Activated CD4-positive, CD25-positive, alpha-beta regulatory T cell (primary cell): ENCODE results near the gene FAM72D.
"Not testable (repeated sequence)": the region's sequence is repeated elsewhere in the genome, so short reads cannot be mapped to it uniquely, and the experiment has no call there.

ENCODE experiments used
- DNase-seq, 4 experiments: peaks; one replicate each; lab custom pipeline; 2025; lab: John Stamatoyannopoulos, UW

FAM72D gene

DNA sequence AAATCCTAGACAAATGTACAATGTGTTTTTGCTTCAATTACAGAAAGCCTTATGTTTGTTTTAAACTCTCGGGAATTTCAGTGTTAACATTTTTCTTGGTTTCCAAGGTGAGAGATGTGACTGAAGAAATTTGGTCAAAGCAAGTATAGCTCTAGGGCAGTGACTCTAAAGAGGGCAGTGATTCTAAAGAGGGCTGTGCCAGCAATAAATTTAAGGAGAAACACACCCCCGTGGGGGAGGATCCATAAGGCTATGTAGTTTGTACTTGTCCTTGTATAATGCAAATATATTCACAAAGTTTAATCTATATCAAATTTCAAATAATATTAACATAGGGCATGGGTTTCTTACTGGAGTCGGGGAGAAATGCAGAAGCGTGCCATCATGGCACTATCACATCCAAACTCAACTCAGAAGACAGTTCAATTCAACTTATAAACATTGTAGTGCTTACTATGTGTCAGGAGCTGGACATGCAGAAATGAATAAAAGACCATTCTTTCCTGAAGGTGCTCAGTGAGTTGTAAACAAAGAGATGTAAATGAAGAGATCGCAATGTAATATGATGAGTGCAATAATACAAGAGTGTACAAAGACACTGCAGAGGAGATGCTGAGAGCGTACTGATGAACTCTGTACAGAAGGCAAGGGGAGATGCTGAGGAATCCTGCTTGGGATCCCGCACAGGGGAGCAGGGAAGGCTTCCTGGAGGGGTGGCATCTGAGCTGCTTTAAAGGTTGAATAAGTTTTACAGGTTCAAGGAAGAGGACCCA is 13.1 kb upstream of the FAM72D start:
- DNase-seq, result not testable (repeated sequence)

DNA sequence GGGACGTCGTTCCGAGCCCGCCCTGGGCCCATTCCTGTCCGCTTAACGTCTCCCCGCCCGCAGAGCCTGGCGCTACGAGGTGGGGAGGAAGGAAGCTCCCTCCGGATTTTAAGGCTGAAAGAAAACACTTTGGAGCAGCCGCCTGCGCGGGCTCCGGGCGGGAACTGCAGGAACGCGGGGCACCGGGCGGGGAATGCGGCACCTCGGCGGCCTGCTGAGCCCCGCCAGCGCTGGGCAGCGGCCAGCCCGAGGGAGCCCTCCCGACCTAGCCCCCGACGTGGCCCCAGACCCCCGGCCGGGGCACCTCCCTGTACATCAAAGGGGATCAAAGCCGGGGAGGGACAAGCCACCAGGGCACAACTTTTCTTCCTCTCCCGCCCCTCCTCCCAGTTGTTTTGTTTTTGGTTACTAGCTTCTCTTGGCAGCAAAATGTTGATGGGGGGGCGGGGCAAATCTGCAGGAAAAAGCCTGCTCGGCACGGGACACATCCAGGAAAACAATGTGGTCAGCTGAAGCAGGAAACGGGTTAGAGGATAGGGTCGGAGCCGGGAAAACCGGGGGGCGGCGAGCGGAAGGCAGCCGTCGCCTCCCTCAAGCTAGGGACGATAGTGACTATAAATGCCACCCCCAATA is 2.1 kb upstream of the FAM72D start:
- not testable (repeated sequence) for DNase-seq

DNA sequence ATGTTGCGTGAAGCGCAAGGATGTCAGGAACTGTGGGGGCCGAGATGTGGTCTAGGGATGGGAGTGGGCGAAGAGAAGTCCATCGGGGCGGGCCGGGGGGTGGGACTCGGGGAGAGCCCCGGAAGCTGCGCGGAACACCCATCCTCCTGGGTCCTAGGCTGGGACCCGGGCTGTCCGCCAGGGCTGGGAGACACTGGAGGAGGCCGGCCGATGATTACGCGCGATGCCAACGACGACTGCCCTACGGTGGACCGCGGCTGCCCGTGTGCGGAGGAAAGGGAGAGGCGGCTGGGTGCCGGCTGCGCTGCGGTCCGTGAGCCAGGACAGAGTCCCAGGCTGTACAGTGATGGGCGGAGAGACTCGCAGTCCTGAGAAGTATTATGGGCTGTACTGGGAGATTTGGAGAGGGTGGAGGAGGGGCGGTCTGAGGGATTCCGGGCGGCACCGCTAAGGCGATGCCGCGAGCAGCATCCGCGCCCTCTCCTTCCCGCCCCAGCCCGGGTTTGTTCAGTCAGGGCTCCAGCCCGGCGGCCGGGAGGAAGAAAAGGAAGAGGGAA is 1.0 kb upstream of the FAM72D start:
- DNase-seq, result not testable (repeated sequence)

DNA sequence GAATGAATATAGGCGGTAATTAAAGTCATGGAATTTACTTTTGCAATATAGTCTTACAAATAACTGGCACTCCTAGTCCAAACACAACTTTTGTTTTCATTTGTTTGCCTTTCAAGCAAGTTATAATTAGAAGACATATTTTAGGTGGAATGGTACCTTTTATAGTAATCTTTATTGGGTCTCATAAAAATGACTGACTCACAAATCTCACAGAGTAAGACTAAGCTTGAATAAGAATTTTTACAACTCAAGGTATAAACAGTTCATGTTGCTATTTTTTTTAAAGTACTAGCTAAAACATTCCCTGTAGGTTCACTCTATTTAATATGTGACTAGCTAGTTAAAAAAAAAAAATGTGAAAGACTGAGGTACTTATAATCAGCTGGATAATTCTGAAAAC is 6.0 kb downstream of the FAM72D start:
- DNase-seq, result not testable (repeated sequence)

DNA sequence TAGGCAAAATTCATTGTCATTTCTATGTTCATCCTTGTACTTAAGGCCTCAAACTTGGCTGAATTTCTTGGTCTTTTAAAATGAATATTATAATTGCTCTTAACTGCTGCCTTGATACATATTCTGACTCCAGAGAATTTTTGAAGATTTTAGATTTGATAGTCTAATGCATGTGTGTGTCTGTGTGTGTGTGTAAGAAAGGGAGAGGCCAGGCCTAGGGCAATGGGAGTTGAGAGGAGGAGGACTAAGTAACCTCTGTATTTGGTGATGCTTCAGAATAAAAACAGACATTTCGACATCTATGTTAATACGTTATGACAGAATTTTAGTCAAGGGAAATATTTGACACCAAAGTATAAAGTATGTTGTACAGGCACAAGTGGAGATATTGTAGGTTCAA is 7.5 kb downstream of the FAM72D start:
- not testable (repeated sequence) for DNase-seq

DNA sequence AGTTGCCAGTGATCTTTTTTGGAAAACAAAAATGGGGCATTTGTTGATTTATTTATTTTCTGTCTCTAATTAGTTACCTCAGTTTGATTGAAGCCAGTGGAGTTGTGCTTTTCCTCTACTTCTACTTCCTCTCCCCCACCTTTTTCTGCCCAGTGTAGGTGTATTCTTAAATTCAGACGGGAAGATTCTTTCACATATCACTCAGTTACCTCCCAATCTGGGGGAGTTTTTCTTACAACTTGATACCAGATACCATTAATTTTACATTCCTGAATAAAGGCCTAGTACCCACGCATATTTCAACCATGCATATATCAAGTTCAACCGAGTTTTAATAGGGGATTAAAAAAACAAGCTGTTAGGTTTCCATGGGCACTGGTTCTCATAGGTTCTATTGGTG is 15.9 kb downstream of the FAM72D start:
- DNase-seq, result not testable (repeated sequence)

DNA sequence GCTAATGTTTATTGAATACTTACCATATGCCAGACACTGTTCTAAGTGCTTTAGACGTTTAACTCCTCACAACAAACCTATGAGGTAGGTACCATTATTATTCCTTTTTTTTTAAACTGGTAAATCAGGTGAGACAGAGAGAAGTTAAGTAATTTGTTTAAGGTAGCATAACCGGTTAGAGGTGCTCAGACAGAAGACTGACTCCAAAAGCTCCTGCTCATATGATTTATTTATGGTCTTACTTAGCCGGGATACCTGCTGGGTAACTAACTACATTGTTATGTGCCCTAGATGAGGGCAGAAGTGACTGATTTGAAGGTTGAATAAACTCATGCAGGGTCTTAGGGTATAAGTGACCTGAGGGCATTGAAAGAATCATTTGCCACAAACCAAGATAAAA is 16.9 kb downstream of the FAM72D start:
- not testable (repeated sequence) for DNase-seq

DNA sequence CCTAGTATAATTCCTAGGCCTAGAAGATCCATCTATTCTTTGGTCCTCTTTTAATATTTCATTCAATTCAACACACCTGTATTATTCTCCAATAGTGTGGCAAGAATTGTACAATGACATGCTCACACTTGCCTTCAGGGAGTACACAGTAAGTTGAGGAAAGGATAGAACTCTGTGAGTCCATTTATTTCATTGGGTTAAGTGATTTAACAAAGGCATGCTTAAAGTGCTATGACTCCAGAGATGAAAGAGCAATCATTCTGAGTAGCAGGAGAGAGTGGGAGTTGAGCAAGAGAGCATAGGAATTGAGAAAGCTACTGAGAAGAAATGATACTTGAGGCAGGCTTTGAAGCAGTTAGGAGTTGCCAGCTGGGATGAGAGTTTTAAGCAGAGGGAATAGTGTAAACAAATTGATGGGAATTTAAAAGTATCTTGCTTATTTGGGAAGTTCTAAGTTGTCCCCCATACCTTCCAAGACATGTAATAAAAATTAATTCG is 18.8 kb downstream of the FAM72D start:
- DNase-seq, result not testable (repeated sequence)

DNA sequence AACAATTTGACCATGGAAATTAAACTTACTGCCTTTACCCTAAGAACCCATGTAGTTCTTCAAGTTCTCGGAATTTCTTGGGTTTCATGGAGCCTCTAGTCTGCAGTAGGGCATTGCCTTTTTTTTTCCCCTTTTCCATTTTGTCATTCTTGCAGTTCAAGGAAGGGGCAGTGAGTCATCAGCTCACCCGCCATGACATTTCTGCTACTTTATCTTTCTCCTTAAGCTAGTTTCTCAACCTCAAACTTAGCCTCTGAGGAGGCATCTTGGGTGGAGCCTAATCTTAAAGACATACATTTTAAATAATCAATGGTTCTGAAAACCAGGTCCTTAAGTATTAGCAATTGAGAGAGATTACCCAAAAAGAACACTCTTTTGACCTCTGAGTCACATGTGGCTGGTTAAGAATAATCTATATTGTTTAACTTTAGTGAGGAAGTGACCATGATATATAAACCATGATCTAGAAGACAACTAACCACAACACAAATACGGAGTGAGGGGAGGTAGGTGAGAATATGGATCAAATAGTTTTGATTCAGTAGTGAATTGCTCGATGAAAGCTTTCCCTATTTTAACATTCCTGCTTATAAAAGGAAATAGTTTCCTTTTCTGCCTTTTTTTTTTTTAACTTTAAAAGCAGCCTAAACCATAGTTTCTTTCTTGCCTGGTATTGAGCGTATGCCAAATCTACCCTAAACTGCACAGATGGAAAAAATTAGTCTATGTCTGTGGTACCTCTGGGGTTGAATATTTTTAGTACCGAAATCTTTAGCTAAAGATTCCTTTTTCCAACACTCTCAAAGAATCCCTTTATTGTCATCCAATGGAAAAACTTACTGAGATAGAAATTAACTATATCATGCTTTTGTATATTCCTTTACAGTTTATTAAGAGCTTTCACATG is 20.1 kb downstream of the FAM72D start:
- not testable (repeated sequence) for DNase-seq

DNA sequence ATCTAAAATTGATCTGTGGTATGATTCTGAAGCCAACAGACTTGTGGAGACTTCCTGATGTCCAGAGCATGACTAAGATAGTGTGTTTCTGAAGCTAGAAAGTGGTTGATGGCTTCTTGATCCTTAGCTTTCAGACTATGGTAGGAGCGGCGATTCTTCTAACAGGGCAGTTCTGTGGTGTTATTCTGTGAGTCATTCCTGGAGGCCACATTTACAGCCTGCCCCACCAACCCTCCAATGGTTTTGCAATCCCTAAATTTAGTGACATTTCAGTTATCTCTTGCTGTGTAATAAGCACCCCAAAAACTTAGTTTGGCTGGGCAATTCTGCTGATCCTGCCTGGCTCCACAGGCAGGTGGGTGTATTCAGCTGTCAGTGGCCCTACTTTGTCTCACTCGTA is 24.1 kb downstream of the FAM72D start:
- DNase-seq, result not testable (repeated sequence)

DNA sequence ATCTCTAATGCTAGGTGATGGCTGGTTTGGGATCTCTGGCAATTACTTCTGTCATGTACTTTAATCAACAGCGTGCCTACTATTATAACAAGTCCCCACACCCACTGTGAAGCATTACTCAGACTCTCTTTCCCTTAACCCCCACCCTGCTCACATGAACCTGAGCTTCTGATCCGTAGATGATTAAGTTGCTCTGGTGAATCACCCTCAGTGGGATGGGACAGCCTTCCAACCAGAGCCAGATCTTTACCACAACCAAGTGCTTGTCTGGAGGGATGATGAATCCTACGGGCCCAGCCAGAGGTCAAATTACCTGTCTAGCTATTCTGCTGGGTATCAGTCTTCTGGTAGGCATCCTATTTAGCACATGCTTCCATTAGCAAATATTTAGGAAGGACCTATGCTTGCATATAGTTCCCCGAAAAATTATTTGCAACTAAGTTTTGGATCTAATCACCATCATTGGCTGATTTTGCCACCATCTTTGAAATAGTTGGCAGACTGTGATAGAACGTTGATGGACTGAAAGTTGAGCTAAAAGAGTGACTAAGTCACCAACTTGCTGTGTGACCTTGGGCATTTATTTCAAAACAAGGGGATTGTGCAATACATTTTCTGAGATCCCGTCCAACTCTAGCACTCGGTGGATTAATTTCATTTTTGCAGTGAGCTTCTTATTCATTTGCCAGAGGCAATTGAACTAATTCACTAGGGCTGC is 26.7 kb downstream of the FAM72D start:
- DNase-seq, result not testable (repeated sequence)

DNA sequence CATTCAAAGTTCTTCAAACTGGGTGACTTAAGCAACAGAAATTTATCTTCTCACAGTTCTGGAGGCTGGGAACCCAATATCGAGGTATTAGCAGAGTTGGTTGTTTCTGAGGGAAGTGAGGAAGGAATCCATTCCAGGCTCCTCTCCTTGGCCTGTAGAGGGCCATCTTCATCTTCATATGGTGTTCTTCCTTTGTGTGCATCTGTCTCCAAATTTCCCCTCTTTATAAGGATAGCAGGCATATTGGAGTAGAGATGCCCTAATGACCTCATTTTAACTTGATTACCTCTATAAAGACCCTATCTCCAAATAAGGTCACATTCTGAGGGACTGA is 27.3 kb downstream of the FAM72D start:
- DNase-seq, result not testable (repeated sequence)

DNA sequence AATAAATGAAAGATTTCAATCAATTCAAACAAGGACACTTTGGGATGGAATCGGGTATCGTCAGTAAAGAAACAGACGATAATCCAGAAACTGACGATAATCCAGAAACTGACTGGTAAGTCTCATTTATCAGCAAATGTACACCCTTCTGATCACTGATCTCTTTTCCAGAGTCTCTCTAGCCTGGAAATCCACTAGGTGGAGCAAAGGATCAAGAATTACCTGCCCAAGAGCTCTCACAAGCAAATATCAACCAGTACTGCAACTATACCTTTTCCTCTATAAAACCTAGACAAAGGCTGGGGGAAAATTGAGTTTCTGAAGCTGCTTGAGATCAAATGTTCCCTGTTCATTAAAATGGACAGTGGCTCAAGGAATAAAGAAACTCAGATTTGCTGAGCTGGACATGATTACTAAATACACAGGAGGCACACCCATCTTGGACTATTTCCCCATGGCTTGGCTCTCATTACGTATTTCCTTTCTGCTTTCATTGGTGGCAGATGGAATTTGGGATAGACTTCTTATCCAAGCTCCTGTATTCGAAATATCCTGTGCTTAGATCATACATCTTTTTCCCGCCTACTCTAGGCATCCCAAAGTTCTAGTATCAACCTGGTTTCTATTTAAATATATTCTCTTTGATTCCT is 28.3 kb downstream of the FAM72D start:
- DNase-seq, result not testable (repeated sequence)

DNA sequence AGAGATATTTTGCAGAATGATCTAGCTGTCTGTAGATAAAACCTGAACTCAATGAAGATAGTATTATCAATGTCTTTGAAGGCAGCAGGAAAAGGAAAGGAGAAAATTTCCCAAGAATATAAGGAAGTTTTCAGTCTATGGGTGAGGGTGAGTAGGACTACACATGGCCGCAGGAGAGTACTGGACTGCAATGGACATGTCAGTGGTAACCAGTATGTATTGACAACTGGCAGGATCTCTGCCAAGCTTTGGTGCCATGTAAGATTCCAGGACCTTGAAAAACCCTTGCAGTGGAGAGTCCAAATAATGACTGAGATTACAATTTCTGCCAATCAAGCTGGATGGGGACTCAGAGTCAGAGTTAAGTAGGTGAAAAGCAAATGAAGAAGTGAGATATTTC is 29.3 kb downstream of the FAM72D start:
- DNase-seq, result not testable (repeated sequence)

DNA sequence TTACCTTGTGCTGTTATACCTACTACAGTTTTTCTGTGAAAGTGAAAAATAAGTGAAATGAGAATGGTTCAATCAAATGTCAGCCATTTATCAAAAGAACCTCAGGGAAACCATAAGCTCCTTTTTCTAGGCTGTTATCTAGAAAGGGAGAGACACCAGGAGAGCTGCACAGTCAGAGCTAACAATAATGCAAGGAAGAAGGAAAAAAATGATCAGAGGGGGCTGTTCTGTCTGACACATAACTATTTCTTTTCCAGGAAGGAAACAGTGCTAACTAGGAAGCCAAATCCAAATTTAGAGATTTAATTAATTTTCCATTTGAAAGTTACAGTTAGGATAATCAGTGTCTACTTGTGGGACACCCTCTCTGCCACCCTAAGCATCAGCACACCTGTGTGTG is 31.4 kb downstream of the FAM72D start:
- DNase-seq, result not testable (repeated sequence)

DNA sequence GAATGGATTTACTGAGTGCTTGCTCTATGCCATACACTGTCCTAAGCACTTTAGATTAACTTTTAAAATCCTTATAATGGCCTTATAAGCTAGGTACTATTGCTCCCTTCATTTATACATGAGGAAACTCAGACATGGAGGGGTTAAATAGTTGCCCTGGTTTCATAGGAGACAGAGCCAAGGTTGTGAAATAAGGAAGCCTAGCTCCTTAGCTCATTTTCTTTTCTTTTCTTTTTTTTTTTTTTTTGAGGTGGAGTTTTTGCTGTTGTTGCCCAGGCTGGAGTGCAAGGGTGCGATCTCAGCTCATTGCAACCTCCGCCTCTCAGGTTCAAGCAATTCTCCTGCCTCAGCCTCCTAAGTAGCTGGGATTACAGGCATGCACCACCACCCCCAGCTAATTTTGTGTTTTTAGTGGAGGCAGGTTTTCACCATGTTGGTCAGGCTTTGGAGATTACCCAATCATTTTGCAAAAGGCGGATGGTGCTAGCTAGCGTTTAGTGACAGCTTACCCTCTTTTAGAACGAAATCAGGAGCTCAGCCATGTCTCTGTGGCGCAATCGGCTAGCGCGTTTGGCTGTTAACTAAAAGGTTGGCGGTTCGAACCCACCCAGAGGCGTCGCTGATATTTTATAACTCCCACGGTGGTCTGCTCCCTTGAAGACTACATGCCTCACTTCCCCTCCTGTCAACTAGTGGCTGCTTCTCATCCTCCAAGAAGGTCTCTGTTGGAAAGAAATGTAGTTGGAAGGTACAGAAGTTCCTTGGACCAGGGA is 33.1 kb downstream of the FAM72D start:
- not testable (repeated sequence) for DNase-seq

DNA sequence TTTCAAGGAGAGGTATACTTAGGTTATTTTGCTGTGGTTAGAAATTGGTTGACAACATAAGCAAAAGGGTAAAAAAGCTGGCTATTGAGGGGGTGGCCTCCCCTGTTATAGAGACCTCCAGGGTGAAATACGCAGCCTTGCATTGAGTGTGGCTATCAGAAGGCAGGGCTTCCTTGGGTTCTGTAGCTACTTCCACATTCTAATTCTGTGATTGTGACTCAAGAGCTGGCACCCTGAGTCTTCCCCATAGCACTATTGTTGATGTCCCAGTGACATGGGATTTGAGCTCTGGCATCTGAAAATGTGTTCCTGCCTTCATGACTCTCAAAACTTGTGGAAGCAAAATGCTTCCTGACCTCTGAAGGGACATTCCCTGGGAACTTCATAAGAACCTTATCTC is 38.7 kb downstream of the FAM72D start:
- not testable (repeated sequence) for DNase-seq

DNA sequence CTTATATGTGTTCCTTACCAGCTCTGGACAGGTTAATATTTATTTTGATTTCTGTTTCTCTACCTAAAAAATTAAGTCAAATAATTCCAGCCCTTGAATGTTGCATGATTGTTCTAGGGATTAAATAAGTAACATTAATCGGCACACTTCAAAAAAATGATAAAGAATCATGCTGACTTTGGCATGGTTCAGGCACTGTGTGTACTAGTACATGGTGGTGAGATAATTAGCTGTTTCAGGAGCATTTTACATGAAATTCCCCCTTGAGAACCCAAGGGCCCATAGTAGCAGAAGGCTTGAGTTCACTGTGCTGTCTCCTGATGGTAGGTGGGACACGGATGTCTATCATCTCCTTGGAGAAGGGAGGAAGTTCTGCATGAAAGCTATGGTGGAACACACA is 44.8 kb downstream of the FAM72D start:
- DNase-seq, result not testable (repeated sequence)

DNA sequence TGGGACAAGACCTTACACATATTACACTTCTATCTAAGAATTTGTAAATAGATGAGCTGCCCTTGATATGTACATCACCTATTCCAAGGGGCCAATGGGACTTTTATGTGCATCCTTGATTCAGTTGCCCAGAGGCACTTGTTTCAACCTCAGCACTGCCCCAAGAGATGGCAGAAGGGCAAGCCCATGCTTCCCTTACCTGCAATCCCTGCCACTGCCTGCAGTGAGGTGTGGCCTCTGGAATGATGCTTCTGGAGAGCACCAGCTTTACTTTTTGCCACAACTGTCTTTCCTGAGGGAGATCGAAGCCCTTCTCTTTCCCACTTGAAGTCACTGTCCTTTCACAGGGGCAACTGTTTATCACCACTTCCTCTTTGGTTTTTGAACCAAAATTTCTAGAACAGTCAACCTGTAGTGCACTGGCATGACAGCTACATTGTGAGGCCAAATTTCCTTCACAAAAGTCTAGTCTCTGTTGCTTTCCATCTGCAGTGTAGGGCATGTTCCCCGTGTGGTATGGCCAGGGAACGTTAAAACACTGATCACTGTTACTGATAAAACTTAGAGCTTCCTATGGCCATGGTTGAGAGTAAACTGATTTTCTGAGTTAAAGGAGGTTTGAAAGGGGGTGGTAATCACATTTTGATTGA is 48.6 kb downstream of the FAM72D start:
- DNase-seq, result not testable (repeated sequence)

DNA sequence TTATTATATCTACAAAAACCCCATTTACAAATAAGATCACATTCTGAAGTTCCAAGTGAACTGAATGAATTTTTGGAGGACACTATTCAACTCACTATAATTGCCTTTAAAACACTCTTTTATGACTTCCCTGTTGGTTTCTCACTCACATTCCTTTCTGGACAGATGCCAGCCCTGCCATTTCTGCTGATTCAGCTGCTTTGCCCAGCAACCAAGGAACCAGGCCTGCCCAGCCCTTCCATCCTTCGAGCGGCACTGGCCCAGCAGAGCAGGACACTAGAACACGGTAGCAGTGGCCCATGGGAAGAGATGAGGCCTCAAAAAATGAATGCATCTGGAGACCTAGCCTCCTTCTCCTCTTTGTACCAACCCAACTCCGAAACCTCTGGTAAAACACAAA is 50.5 kb downstream of the FAM72D start:
- DNase-seq, result not testable (repeated sequence)
